K562 (cell line): ENCODE data around the gene NISCH.

Experiments used
- FOS ChIP-seq: IDR thresholded peaks from 3 replicates; pipeline ENCODE4 v1.6.1; 2011; ENCODE audit not compliant: insufficient read length; ENCODE audit errors: extremely low read depth
- HDAC6 ChIP-seq: IDR thresholded peaks from 2 replicates; pipeline ENCODE4 v1.6.1; 2012; ENCODE audit warnings: low read depth, mild to moderate bottlenecking, control low read depth, inconsistent platforms, low read length, moderate library complexity
- MXI1 ChIP-seq: IDR thresholded peaks from 2 replicates; pipeline ENCODE4 v1.6.1; 2011; ENCODE audit warnings: low read depth, mild to moderate bottlenecking, improper control_type of control experiment, low read length
- NR2C2 ChIP-seq, 2 experiments: fragments of 200-800 bp in 1 of 2; sonication (Bioruptor generic) in 1 of 2; sonication (generic) in 1 of 2; formaldehyde crosslinking in 1 of 2; IDR thresholded peaks; 2 replicates each; pipeline versions ENCODE4 v1.6.1 to v1.8.0; 2016 to 2022; ENCODE audit warnings: mild to moderate bottlenecking in 1 of 2, missing compliant biosample characterization in 1 of 2, missing genetic modification characterization in 1 of 2, missing genetic modification reagents in 1 of 2
- POLR2B ChIP-seq: fragments of 450-650 bp; IDR thresholded peaks from 2 replicates; pipeline ENCODE4 v1.6.1; 2018; ENCODE audit warnings: low read depth; ENCODE audit not compliant: partially characterized antibody
- POLR2H ChIP-seq: IDR thresholded peaks from 2 replicates; pipeline ENCODE4 v1.6.1; 2016; ENCODE audit warnings: missing genetic modification characterization, low read depth, mild to moderate bottlenecking, control low read depth, missing compliant biosample characterization, moderate library complexity
- TF ChIP-seq, protein P1 (sequence below), 3 experiments: IDR thresholded peaks in 2 of 3; conservative IDR thresholded peaks in 1 of 3; 2 replicates each; pipeline ENCODE4 v1.5.1; 2011 to 2012; ENCODE audit warnings: low read length in 3 of 3, mild to moderate bottlenecking in 3 of 3, control low read depth in 2 of 3, improper control_type of control experiment in 1 of 3, inconsistent platforms in 1 of 3, low read depth in 1 of 3, mixed read lengths in 1 of 3, moderate library complexity in 1 of 3; ENCODE audit not compliant: insufficient read depth in 2 of 3
- TF ChIP-seq, protein P2 (sequence below): fragments of 250-450 bp; sonication (Bioruptor Pico); IDR thresholded peaks from 2 replicates; pipeline ENCODE4 v1.4.0; 2020; ENCODE audit warnings: mild to moderate bottlenecking, moderate library complexity
- TF ChIP-seq, protein P3 (sequence below): fragments of 450-650 bp; IDR thresholded peaks from 2 replicates; pipeline ENCODE4 v1.6.1; 2016; ENCODE audit warnings: low read depth
- TF ChIP-seq, protein P4 (sequence below), 2 experiments: fragments of 450-650 bp; formaldehyde crosslinking in 1 of 2; IDR thresholded peaks; 2 replicates each; pipeline versions ENCODE4 v1.4.0 to v1.6.1; 2014 to 2020; ENCODE audit warnings: mild to moderate bottlenecking in 2 of 2, borderline replicate concordance in 1 of 2, low read depth in 1 of 2

DNA sequence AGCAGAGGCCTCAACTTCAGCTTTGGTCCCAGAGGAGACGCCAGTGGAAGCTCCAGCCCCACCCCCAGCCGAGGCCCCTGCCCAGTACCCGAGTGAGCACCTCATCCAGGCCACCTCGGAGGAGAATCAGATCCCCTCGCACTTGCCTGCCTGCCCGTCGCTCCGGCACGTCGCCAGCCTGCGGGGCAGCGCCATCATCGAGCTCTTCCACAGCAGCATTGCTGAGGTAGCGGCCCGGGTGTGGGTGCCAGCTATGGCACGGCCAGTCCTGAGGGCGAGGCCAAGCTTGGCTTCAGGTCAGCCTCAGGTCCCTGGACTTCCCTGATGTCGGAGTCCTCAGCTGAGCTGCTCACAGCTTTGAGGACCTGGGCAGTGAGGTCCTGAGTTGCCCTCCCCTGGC lies 34.0 kb downstream of the NISCH start:
- TF ChIP-seq FOS, result no peak
- no peak for TF ChIP-seq POLR2B
- TF ChIP-seq HDAC6, result no peak
- TF ChIP-seq, protein P1, sequence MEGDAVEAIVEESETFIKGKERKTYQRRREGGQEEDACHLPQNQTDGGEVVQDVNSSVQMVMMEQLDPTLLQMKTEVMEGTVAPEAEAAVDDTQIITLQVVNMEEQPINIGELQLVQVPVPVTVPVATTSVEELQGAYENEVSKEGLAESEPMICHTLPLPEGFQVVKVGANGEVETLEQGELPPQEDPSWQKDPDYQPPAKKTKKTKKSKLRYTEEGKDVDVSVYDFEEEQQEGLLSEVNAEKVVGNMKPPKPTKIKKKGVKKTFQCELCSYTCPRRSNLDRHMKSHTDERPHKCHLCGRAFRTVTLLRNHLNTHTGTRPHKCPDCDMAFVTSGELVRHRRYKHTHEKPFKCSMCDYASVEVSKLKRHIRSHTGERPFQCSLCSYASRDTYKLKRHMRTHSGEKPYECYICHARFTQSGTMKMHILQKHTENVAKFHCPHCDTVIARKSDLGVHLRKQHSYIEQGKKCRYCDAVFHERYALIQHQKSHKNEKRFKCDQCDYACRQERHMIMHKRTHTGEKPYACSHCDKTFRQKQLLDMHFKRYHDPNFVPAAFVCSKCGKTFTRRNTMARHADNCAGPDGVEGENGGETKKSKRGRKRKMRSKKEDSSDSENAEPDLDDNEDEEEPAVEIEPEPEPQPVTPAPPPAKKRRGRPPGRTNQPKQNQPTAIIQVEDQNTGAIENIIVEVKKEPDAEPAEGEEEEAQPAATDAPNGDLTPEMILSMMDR (IDR thresholded peaks at IDR 0.05 in 2 of 3, conservative IDR thresholded peaks at IDR 0.05 in 1 of 3; ENCODE audit: insufficient read depth in 2 of 3, low read depth in 1 of 3, low read length in 3 of 3), result no peak
- TF ChIP-seq, protein P2, sequence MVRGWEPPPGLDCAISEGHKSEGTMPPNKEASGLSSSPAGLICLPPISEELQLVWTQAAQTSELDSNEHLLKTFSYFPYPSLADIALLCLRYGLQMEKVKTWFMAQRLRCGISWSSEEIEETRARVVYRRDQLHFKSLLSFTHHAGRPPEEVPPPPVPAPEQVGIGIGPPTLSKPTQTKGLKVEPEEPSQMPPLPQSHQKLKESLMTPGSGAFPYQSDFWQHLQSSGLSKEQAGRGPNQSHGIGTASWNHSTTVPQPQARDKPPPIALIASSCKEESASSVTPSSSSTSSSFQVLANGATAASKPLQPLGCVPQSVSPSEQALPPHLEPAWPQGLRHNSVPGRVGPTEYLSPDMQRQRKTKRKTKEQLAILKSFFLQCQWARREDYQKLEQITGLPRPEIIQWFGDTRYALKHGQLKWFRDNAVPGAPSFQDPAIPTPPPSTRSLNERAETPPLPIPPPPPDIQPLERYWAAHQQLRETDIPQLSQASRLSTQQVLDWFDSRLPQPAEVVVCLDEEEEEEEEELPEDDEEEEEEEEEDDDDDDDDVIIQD (CRISPR knock-in tag), result no peak
- no peak for TF ChIP-seq POLR2H (tag)
- no peak for TF ChIP-seq MXI1
- no peak for TF ChIP-seq NR2C2 (CRISPR knock-in tag; IDR thresholded peaks at IDR 0.05)
- TF ChIP-seq NR2C2 (tag; IDR thresholded peaks at IDR 0.05), result no peak
- TF ChIP-seq, protein P3, sequence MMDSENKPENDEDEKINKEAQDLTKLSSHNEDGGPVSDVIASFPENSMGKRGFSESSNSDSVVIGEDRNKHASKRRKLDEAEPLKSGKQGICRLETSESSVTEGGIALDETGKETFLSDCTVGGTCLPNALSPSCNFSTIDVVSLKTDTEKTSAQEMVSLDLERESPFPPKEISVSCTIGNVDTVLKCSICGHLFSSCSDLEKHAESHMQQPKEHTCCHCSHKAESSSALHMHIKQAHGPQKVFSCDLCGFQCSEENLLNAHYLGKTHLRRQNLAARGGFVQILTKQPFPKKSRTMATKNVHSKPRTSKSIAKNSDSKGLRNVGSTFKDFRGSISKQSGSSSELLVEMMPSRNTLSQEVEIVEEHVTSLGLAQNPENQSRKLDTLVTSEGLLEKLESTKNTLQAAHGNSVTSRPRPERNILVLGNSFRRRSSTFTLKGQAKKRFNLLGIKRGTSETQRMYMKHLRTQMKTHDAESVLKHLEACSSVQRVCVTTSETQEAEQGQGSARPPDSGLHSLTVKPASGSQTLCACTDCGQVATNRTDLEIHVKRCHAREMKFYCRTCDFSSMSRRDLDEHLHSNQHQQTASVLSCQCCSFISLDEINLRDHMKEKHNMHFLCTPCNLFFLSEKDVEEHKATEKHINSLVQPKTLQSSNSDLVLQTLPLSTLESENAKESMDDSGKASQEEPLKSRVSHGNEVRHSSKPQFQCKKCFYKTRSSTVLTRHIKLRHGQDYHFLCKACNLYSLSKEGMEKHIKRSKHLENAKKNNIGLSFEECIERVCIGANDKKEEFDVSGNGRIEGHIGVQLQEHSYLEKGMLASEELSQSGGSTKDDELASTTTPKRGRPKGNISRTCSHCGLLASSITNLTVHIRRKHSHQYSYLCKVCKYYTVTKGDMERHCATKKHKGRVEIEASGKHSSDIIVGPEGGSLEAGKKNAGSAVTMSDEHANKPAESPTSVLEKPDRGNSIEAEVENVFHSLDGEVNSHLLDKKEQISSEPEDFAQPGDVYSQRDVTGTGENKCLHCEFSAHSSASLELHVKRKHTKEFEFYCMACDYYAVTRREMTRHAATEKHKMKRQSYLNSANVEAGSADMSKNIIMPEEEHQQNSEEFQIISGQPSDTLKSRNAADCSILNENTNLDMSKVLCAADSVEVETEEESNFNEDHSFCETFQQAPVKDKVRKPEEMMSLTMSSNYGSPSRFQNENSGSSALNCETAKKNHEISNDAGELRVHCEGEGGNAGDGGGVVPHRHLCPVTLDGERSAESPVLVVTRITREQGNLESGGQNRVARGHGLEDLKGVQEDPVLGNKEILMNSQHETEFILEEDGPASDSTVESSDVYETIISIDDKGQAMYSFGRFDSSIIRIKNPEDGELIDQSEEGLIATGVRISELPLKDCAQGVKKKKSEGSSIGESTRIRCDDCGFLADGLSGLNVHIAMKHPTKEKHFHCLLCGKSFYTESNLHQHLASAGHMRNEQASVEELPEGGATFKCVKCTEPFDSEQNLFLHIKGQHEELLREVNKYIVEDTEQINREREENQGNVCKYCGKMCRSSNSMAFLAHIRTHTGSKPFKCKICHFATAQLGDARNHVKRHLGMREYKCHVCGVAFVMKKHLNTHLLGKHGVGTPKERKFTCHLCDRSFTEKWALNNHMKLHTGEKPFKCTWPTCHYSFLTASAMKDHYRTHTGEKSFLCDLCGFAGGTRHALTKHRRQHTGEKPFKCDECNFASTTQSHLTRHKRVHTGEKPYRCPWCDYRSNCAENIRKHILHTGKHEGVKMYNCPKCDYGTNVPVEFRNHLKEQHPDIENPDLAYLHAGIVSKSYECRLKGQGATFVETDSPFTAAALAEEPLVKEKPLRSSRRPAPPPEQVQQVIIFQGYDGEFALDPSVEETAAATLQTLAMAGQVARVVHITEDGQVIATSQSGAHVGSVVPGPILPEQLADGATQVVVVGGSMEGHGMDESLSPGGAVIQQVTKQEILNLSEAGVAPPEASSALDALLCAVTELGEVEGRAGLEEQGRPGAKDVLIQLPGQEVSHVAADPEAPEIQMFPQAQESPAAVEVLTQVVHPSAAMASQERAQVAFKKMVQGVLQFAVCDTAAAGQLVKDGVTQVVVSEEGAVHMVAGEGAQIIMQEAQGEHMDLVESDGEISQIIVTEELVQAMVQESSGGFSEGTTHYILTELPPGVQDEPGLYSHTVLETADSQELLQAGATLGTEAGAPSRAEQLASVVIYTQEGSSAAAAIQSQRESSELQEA, result no peak
- TF ChIP-seq, protein P4, sequence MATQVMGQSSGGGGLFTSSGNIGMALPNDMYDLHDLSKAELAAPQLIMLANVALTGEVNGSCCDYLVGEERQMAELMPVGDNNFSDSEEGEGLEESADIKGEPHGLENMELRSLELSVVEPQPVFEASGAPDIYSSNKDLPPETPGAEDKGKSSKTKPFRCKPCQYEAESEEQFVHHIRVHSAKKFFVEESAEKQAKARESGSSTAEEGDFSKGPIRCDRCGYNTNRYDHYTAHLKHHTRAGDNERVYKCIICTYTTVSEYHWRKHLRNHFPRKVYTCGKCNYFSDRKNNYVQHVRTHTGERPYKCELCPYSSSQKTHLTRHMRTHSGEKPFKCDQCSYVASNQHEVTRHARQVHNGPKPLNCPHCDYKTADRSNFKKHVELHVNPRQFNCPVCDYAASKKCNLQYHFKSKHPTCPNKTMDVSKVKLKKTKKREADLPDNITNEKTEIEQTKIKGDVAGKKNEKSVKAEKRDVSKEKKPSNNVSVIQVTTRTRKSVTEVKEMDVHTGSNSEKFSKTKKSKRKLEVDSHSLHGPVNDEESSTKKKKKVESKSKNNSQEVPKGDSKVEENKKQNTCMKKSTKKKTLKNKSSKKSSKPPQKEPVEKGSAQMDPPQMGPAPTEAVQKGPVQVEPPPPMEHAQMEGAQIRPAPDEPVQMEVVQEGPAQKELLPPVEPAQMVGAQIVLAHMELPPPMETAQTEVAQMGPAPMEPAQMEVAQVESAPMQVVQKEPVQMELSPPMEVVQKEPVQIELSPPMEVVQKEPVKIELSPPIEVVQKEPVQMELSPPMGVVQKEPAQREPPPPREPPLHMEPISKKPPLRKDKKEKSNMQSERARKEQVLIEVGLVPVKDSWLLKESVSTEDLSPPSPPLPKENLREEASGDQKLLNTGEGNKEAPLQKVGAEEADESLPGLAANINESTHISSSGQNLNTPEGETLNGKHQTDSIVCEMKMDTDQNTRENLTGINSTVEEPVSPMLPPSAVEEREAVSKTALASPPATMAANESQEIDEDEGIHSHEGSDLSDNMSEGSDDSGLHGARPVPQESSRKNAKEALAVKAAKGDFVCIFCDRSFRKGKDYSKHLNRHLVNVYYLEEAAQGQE (IDR thresholded peaks at IDR 0.05; ENCODE audit: borderline replicate concordance), result no peak
- TF ChIP-seq, protein P4 (CRISPR knock-in tag; IDR thresholded peaks at IDR 0.05; ENCODE audit: low read depth), result no peak
